NCI-H2081 (cell line): ENCODE results near the gene DGKB.

Source experiments
- DNase-seq, 2 experiments: peaks; one replicate each; lab custom pipeline; 2025; lab: John Stamatoyannopoulos, UW

DGKB gene

GRCh38 chr7:14821757-14822480, 80.6 kb downstream of the DGKB start:
- no peak for DNase-seq

GRCh38 chr7:14818871-14819270, 83.7 kb downstream of the DGKB start:
- DNase-seq: no peak

- DNase-seq: peak; percentile 20 to 54
These were observed 84.5 kb downstream of the DGKB start for GRCh38 chr7:14817829-14818614.

- no peak for DNase-seq
These were observed 95.0 kb downstream of the DGKB start for GRCh38 chr7:14807507-14807906.

- DNase-seq: no peak
These were observed 95.7 kb downstream of the DGKB start for GRCh38 chr7:14806891-14807290.

GRCh38 chr7:14805105-14805719, 97.3 kb downstream of the DGKB start:
- DNase-seq: no peak

- no peak for DNase-seq
These were observed 101.9 kb downstream of the DGKB start for GRCh38 chr7:14800664-14801063.

- DNase-seq: no peak
These were observed 109.4 kb downstream of the DGKB start for GRCh38 chr7:14793151-14793550.

- DNase-seq: no peak
These were observed 115.0 kb downstream of the DGKB start for GRCh38 chr7:14787551-14787950.

GRCh38 chr7:14786314-14786895, 116.1 kb downstream of the DGKB start:
- DNase-seq: no peak

GRCh38 chr7:14777806-14778205, 124.7 kb downstream of the DGKB start:
- no peak for DNase-seq

GRCh38 chr7:14776266-14776665, 126.3 kb downstream of the DGKB start:
- no peak for DNase-seq

- peak in 1 of 2 experiments; percentile 61 for DNase-seq
These were observed 128.8 kb downstream of the DGKB start for GRCh38 chr7:14773729-14774271.

GRCh38 chr7:14770614-14771013, 131.9 kb downstream of the DGKB start:
- no peak for DNase-seq

GRCh38 chr7:14769261-14769660, 133.3 kb downstream of the DGKB start:
- DNase-seq: no peak

GRCh38 chr7:14767716-14768425, 134.7 kb downstream of the DGKB start:
- DNase-seq: no peak

GRCh38 chr7:14766747-14767146, 135.8 kb downstream of the DGKB start:
- no peak for DNase-seq

GRCh38 chr7:14765731-14766130, 136.8 kb downstream of the DGKB start:
- no peak for DNase-seq

- peak in 1 of 2 experiments; percentile 26 for DNase-seq
These were observed 140.0 kb downstream of the DGKB start for GRCh38 chr7:14762561-14762960.

GRCh38 chr7:14761510-14762296, 140.8 kb downstream of the DGKB start:
- peak; percentile 83 to 97 for DNase-seq
